HG03439 (cell line): ENCODE data around the gene CHRND.

Experiments
- ATAC-seq: cut with Tn5 transposase; IDR thresholded peaks from one replicate; pipeline ENCODE4 v1.9.1; 2021; ENCODE audit warnings: mild to moderate bottlenecking, moderate library complexity; ENCODE audit not compliant: unreplicated experiment

Gene CHRND

GRCh38 chr2:232487385-232488096, 38.4 kb upstream of the CHRND start, which contains the start of gene ECEL1:
ECEL1 (minus strand) TSS chr2:232487834; CDS start chr2:232486653, 1,181 bp downstream.
- no peak for ATAC-seq

GRCh38 chr2:232488097-232488711, 37.8 kb upstream of the CHRND start:
- no peak for ATAC-seq

- ATAC-seq = no peak
These were observed 37.1 kb upstream of the CHRND start for GRCh38 chr2:232488721-232489300.

GRCh38 chr2:232489516-232490220, 36.3 kb upstream of the CHRND start:
- no peak for ATAC-seq

GRCh38 chr2:232490221-232491138, 35.5 kb upstream of the CHRND start:
- ATAC-seq = no peak

GRCh38 chr2:232491139-232491780, 34.7 kb upstream of the CHRND start:
- ATAC-seq = no peak

- no peak for ATAC-seq
These were observed 33.6 kb upstream of the CHRND start for GRCh38 chr2:232492236-232492848.

- no peak for ATAC-seq
These were observed 32.8 kb upstream of the CHRND start for GRCh38 chr2:232492963-232493700.

GRCh38 chr2:232493701-232494474, 32.1 kb upstream of the CHRND start:
- no peak for ATAC-seq

GRCh38 chr2:232494542-232494941, 31.4 kb upstream of the CHRND start:
- no peak for ATAC-seq

GRCh38 chr2:232495292-232495691, 30.7 kb upstream of the CHRND start:
- no peak for ATAC-seq

GRCh38 chr2:232496501-232497270, 29.3 kb upstream of the CHRND start:
- no peak for ATAC-seq

- no peak for ATAC-seq
These were observed 28.6 kb upstream of the CHRND start for GRCh38 chr2:232497348-232497747.

GRCh38 chr2:232498452-232498851, 27.5 kb upstream of the CHRND start:
- ATAC-seq = no peak

GRCh38 chr2:232501331-232501771, 24.6 kb upstream of the CHRND start:
- ATAC-seq = no peak

- ATAC-seq = no peak
These were observed 24.1 kb upstream of the CHRND start for GRCh38 chr2:232501794-232502390.

GRCh38 chr2:232502511-232502910, 23.4 kb upstream of the CHRND start:
- ATAC-seq = no peak
